GM18511 (cell line): ENCODE measurements around the gene C11orf52.

Experiments
- ATAC-seq: cut with Tn5 transposase; IDR thresholded peaks from one replicate; pipeline ENCODE4 v1.9.1; 2021; ENCODE audit warnings: mild to moderate bottlenecking, moderate library complexity; ENCODE audit not compliant: unreplicated experiment

C11orf52 gene

GRCh38 chr11:111969344-111969743, 50.6 kb downstream of the C11orf52 start:
- no peak for ATAC-seq

- ATAC-seq, result no peak
Measured at GRCh38 chr11:111974446-111974845, 55.7 kb downstream of the C11orf52 start.

- ATAC-seq, result no peak
Measured at GRCh38 chr11:111975076-111975806, 56.5 kb downstream of the C11orf52 start.

GRCh38 chr11:111976119-111976766, 57.5 kb downstream of the C11orf52 start:
- no peak for ATAC-seq
